ENCODE results near the gene HOXA3. TPM values are rescaled to one million over a fixed set of nuclear protein-coding genes. Genes with fewer than 3 reads are reported as not detected.

Gene HOXA3
- total RNA-seq, 1 donor from 2014 or later, result 209 TPM

DNA sequence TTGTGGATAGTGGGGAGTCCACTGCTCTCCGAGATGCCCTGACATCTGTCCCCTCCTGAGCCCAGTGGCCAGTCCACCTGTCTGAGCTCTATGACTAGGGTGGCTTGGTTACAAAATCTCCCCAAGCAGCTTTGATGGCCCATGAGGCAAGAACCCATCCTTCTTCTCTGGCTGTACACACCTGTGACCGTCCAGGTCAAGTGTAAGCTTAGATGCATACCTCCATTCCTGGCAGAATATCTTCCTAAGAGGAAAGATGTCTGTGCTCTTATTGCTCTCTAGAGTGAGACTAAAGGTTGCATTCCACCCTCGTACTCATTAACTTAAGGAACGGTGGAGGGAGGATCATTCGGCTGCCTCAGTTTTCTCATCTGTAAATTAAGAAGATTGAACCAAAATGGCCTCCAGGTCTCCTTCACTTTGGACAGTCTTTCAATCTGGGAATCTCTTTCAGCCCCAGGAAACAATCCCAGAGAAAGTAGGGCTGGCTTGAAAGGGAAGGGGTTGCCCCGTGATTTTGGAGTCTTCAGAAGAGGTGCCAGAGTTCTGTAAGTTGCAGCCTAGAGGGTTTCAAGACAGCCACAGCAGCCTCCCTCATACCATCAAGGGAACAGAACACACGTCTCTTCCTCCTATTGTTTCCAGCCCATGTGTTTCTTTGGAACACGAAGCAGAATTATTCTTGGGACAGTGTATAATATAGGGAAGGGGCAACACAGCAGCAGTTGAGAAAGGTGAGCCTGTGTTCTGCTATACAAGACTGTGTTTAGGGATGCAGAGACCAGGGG, 27.3 kb downstream of the HOXA3 start:
- no peaks in the 10 kb centered on the region for H3K9me3 Mint-ChIP-seq
- H3K4me1 Mint-ChIP-seq, result peaks cover 95% of the 10 kb centered on the region
- TF ChIP-seq, protein P1, sequence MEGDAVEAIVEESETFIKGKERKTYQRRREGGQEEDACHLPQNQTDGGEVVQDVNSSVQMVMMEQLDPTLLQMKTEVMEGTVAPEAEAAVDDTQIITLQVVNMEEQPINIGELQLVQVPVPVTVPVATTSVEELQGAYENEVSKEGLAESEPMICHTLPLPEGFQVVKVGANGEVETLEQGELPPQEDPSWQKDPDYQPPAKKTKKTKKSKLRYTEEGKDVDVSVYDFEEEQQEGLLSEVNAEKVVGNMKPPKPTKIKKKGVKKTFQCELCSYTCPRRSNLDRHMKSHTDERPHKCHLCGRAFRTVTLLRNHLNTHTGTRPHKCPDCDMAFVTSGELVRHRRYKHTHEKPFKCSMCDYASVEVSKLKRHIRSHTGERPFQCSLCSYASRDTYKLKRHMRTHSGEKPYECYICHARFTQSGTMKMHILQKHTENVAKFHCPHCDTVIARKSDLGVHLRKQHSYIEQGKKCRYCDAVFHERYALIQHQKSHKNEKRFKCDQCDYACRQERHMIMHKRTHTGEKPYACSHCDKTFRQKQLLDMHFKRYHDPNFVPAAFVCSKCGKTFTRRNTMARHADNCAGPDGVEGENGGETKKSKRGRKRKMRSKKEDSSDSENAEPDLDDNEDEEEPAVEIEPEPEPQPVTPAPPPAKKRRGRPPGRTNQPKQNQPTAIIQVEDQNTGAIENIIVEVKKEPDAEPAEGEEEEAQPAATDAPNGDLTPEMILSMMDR (IDR thresholded peaks at IDR 0.05; ENCODE audit: unreplicated experiment), result no peak
- no peaks in the 10 kb centered on the region for H3K27me3 Mint-ChIP-seq (ENCODE audit: low read depth)
- H3K36me3 Mint-ChIP-seq, result peaks cover 36% of the 10 kb centered on the region
- peak overlapping the region; percentile 88 for H3K4me3 Mint-ChIP-seq
- H3K27ac Mint-ChIP-seq, result peak overlapping the region; percentile 100
- DNase-seq (ENCODE audit: low spot score in 2 of 2, unreplicated experiment in 2 of 2), result no peak

DNA sequence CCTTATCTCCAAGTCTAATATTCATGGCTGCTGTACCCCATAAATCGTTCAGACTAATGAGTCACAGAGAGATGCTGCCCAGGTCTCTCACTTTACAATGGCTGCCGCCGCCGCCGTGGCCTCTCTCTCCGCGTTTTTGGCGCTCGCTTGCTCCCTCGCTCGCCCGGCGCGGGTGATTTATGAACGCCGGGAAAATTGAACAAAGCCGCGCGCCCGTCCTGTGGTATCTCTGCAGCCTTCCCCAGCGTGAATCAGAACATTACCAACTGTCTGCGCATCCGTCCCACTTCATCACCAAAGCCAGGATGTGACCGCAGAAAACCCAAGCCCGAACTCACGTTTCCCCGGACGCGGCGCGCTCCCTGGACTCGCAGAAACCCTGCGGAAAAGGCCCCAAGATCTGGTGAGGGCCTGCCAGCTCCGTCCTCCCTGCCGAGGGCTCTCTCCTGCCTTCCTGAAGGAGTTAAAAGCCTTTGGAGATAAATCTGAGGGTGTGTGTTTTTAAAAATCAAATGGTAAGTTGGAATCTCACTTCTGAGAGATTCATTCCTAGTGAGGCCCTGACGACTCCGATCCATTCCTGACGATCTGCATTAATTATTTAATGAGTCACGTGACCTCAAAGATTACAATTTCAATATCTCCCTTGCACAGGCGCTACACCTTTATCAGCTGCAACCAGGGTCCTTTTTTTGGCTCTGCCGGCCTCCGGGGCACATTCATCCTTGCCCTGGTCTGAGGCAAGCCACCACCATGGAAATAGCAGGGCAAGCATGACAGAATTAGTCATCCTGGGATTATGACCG, 28.1 kb downstream of the HOXA3 start:
- TF ChIP-seq, protein P1 (IDR thresholded peaks at IDR 0.05; ENCODE audit: unreplicated experiment), result no peak
- Mint-ChIP-seq H3K27ac (peak overlapping the region; percentile 100), H3K9me3 (no peaks in the 10 kb centered on the region), H3K4me3 (peak overlapping the region; percentile 88), H3K36me3 (peaks cover 36% of the 10 kb centered on the region), H3K27me3 (ENCODE audit: low read depth) (no peaks in the 10 kb centered on the region), H3K4me1 (peaks cover 100% of the 10 kb centered on the region)
- peak in 1 of 2 experiments; percentile 83 for DNase-seq (ENCODE audit: low spot score in 2 of 2, unreplicated experiment in 2 of 2)

DNA sequence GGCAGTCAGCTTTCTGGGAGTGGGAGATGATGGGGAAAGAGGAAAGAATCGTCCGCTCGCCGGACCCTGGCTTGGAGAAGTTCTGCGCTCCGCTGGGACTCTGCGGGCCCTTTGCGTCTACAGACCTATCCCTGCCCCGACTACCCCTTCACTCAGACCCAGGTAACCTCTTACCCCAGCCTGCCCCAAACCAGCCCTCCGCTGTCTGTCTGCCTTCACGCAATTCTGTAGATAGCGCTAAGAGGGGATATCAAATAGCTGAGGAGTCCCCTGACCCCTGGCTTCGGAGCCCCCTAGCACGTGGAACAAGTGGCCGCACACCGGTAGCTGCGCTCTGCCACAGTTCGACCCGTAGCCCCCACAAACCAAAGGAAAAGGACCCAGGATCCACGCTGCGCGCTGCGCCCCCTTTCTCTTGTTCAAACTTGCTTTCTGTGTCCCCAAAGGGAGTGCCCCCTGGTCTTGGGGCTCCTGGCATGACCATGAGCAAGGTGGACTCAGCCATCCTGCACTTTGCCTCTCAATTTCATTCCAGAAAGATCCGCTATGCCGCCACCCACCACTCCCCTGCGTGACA, 28.8 kb downstream of the HOXA3 start:
- no peak for DNase-seq (ENCODE audit: low spot score in 2 of 2, unreplicated experiment in 2 of 2)
- Mint-ChIP-seq H3K9me3 (no peaks in the 10 kb centered on the region), H3K4me1 (peaks cover 100% of the 10 kb centered on the region), H3K27me3 (ENCODE audit: low read depth) (no peaks in the 10 kb centered on the region), H3K4me3 (peak overlapping the region; percentile 88), H3K27ac (peak overlapping the region; percentile 100), H3K36me3 (peaks cover 34% of the 10 kb centered on the region)
- TF ChIP-seq, protein P1 (IDR thresholded peaks at IDR 0.05; ENCODE audit: unreplicated experiment), result no peak

DNA sequence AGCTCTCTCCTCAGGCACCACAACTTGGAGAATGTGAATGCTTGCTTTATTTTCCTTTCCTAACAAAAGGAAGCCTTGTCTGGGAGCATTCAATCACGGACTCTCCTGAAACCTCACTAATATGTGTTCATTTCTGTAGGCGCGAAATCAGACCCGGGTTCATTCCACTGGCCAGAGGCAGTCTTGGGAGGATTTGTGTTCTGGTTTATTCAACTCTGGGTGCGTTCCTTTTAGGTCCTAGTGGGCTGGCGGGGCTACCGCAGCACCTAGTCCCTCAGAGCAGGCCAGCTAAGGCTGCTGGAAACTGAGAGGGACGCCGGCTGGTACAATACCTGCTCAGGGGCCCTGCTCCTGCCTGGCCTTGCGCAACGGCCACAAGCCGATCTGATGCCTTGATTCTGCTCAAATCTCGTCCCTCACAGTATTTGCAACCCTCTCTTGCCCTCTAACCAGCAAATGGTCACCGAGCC, 29.3 kb downstream of the HOXA3 start:
- H3K36me3 Mint-ChIP-seq, result peaks cover 31% of the 10 kb centered on the region
- no peaks in the 10 kb centered on the region for H3K9me3 Mint-ChIP-seq
- peak overlapping the region; percentile 88 for H3K4me3 Mint-ChIP-seq
- H3K27me3 Mint-ChIP-seq (ENCODE audit: low read depth), result no peaks in the 10 kb centered on the region
- H3K27ac Mint-ChIP-seq, result peak overlapping the region; percentile 100
- DNase-seq (ENCODE audit: low spot score in 2 of 2, unreplicated experiment in 2 of 2), result peak in 1 of 2 experiments; percentile 49
- H3K4me1 Mint-ChIP-seq, result peaks cover 100% of the 10 kb centered on the region
- TF ChIP-seq, protein P1 (IDR thresholded peaks at IDR 0.05; ENCODE audit: unreplicated experiment), result no peak

DNA sequence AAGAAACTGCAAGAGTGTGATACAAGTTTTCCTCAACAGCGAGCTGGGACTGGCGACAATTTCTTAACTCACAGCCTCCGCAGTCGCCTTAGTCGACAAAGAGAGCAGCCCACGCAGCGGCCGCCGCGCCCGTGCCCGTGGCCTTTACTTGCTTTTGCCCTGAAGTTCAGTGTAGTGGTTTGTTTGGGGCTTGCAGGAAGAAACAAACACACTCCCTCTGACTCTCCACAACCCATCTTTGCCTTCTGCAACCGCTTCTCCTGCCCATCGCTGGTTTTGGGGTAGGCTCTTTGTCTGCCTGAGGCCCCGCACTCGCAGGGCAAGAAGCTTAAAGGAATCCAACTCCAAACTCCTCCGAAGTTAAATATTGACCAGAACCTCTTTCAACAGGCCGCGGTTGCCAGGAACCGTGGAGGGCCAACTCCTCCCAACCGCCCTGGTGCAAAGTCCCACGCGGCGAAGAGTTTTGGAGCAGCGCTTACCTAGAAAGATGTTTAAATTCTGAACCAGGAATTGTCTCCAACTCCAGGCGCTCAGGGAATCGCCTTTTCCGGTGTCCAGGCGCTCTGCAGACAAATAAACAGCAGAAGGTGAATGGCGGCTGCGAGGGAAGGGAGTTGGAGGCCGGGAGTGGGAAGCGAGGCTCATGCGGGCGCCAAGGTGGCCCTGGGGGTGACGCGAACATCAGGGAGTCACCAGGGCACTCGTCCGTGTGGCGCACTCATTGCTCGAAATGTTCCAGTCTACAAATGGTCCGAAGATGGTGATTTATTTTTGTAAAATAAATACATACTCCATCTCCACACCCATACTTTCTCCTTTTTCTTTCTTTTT, 30.1 kb downstream of the HOXA3 start:
- peak overlapping the region; percentile 88 for H3K4me3 Mint-ChIP-seq
- TF ChIP-seq, protein P1 (IDR thresholded peaks at IDR 0.05; ENCODE audit: unreplicated experiment), result no peak
- H3K9me3 Mint-ChIP-seq, result no peaks in the 10 kb centered on the region
- H3K4me1 Mint-ChIP-seq, result peaks cover 99% of the 10 kb centered on the region
- peaks cover 29% of the 10 kb centered on the region for H3K36me3 Mint-ChIP-seq
- peak overlapping the region; percentile 100 for H3K27ac Mint-ChIP-seq
- no peaks in the 10 kb centered on the region for H3K27me3 Mint-ChIP-seq (ENCODE audit: low read depth)
- DNase-seq (ENCODE audit: low spot score in 2 of 2, unreplicated experiment in 2 of 2), result peak in 1 of 2 experiments; percentile 55

All from mesothelial cell of epicardium (in vitro differentiated cells).